ENCODE measurements around the gene DEPP1. TPM values are rescaled to one million over a fixed set of nuclear protein-coding genes. Genes with fewer than 3 reads are reported as not detected.

Gene DEPP1
- total and polyA plus RNA-seq, 2 of the 13 experiments (the other 11 are each of a cell fraction or from before 2014, with no cell fraction given): 14.8 to 270 TPM

DNA sequence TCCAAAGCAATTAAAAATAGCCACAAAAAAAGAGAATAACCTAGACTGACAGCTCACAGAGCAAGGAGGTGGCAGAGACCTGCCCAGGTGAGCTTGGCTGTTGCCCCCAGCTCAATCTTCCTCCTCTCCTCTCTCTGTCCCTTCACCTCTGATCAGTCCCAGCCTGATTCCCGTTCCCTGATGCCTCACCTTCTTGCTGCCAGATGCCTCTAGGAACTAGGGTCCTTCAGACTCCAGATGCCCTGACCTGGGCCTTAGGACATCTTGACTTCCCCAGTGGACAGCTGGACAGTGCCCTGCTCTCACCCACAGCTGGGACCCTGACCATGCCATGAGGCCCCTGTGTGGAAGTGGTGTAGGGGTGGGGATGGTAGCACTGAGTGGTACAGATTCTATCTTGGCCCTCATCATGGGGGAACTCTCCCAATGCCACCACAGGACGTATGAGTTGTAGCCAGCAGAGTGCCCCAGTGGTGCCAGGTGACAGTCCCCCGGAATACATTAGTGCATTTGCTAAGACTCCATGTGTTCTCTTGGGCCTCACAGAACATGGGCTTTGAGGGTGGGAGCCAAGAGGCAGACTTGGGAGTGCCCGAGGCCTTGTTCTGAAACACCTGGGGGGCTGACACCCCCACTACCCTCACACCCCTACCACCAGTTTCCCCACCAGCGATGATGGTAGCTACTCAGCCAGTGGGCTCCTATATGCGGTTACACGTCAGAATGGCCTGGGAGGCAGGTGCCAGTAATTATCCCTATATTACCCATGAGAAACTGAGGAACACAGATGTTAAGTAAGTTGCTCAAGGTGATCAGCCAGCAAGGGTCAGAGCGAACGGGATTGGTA, 2.0 kb downstream of the DEPP1 start (continued):
- TF ChIP-seq ZNF619 (CRISPR knock-in tag; IDR thresholded peaks at IDR 0.05) (no peak), DPF2 (CRISPR knock-in tag; IDR thresholded peaks at IDR 0.05; ENCODE audit: borderline replicate concordance, low read depth) (no peak), GFI1 (CRISPR knock-in tag; IDR thresholded peaks at IDR 0.05; ENCODE audit: borderline replicate concordance) (no peak; the same call in 1 of the 2 replicates), ZNF816 (CRISPR knock-in tag; IDR thresholded peaks at IDR 0.05; ENCODE audit: borderline replicate concordance) (peak; percentile 98), ZNF781 (CRISPR knock-in tag; IDR thresholded peaks at IDR 0.05; ENCODE audit: borderline replicate concordance, not compliant biosample characterization) (peak; percentile 59), ZNF660 (CRISPR knock-in tag; IDR thresholded peaks at IDR 0.05; ENCODE audit: borderline replicate concordance, low read depth) (no peak), ARHGAP35 (CRISPR knock-in tag; IDR thresholded peaks at IDR 0.05; ENCODE audit: borderline replicate concordance) (no peak), NFIC (IDR thresholded peaks at IDR 0.05; ENCODE audit: low read length) (no peak), AGO1 (IDR thresholded peaks at IDR 0.05; ENCODE audit: low read depth, low read length, poor library complexity, severe bottlenecking) (no peak), ZNF510 (CRISPR knock-in tag; IDR thresholded peaks at IDR 0.05; ENCODE audit: low read depth) (no peak; the same call in 1 of the 2 replicates), ARID2 (CRISPR knock-in tag; IDR thresholded peaks at IDR 0.05; ENCODE audit: borderline replicate concordance) (no peak; the same call in 1 of the 2 replicates), ZNF839 (CRISPR knock-in tag; IDR thresholded peaks at IDR 0.05; ENCODE audit: borderline replicate concordance) (no peak), HDAC1 (CRISPR knock-in tag; IDR thresholded peaks at IDR 0.05) (peak; percentile 48; the same call in 1 of the 2 replicates), FOSL1 (CRISPR knock-in tag; IDR thresholded peaks at IDR 0.05; ENCODE audit: borderline replicate concordance) (no peak), PHB2 (IDR thresholded peaks at IDR 0.05; ENCODE audit: partially characterized antibody) (no peak), ZNF382 (CRISPR knock-in tag; IDR thresholded peaks at IDR 0.05; ENCODE audit: borderline replicate concordance) (no peak), NCOR1 (IDR thresholded peaks at IDR 0.05; ENCODE audit: borderline replicate concordance, low read length) (no peak), KAT8 (CRISPR knock-in tag; IDR thresholded peaks at IDR 0.05) (no peak; the same call in 1 of the 2 replicates), TCF12 (IDR thresholded peaks at IDR 0.05) (no peak), TCF12 (CRISPR knock-in tag; IDR thresholded peaks at IDR 0.05) (no peak), SMYD3 (CRISPR knock-in tag; IDR thresholded peaks at IDR 0.05) (no peak), ARNTL (CRISPR knock-in tag; IDR thresholded peaks at IDR 0.05) (no peak; the same call in 1 of the 2 replicates), MIXL1 (CRISPR knock-in tag; IDR thresholded peaks at IDR 0.05) (peak; percentile 50; the same call in 1 of the 2 replicates)
- TF ChIP-seq, protein P1, sequence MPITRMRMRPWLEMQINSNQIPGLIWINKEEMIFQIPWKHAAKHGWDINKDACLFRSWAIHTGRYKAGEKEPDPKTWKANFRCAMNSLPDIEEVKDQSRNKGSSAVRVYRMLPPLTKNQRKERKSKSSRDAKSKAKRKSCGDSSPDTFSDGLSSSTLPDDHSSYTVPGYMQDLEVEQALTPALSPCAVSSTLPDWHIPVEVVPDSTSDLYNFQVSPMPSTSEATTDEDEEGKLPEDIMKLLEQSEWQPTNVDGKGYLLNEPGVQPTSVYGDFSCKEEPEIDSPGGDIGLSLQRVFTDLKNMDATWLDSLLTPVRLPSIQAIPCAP (CRISPR knock-in tag; IDR thresholded peaks at IDR 0.05; ENCODE audit: low read depth): no peak
- TF ChIP-seq, protein P2, sequence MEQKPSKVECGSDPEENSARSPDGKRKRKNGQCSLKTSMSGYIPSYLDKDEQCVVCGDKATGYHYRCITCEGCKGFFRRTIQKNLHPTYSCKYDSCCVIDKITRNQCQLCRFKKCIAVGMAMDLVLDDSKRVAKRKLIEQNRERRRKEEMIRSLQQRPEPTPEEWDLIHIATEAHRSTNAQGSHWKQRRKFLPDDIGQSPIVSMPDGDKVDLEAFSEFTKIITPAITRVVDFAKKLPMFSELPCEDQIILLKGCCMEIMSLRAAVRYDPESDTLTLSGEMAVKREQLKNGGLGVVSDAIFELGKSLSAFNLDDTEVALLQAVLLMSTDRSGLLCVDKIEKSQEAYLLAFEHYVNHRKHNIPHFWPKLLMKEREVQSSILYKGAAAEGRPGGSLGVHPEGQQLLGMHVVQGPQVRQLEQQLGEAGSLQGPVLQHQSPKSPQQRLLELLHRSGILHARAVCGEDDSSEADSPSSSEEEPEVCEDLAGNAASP (CRISPR knock-in tag; IDR thresholded peaks at IDR 0.05; ENCODE audit: borderline replicate concordance): no peak
- TF ChIP-seq, protein P3, sequence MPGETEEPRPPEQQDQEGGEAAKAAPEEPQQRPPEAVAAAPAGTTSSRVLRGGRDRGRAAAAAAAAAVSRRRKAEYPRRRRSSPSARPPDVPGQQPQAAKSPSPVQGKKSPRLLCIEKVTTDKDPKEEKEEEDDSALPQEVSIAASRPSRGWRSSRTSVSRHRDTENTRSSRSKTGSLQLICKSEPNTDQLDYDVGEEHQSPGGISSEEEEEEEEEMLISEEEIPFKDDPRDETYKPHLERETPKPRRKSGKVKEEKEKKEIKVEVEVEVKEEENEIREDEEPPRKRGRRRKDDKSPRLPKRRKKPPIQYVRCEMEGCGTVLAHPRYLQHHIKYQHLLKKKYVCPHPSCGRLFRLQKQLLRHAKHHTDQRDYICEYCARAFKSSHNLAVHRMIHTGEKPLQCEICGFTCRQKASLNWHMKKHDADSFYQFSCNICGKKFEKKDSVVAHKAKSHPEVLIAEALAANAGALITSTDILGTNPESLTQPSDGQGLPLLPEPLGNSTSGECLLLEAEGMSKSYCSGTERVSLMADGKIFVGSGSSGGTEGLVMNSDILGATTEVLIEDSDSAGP (CRISPR knock-in tag; IDR thresholded peaks at IDR 0.05; ENCODE audit: borderline replicate concordance): peak; percentile 69
